A172 (cell line): Measurements from ENCODE around the gene CACFD1. TPM values are rescaled to one million over a fixed set of nuclear protein-coding genes. Genes with fewer than 3 reads are reported as not detected.

Experiments used
- DNase-seq: peaks from one replicate; pipeline ENCODE4 v3.0.0-alpha.2; 2015; ENCODE audit warnings: low spot score
- total RNA-seq: library from RNA; depleted of rRNA; stranded (reverse); fragments of >200 nt; shearing (Covaris generic); gene quantifications from 2 replicates; pipeline ENCODE4 v1.2.3, GENCODE V29; 2014; rRNA removed

The CACFD1 gene
- total RNA-seq, 1 experiment from 2014 or later, result 8.8 TPM

- DNase-seq, result no peak
These were observed 57.9 kb downstream of the CACFD1 start for GRCh38 chr9:133517711-133518110.

- no peak for DNase-seq
These were observed 58.4 kb downstream of the CACFD1 start for GRCh38 chr9:133518200-133518599.

GRCh38 chr9:133518706-133519449 lies 59.1 kb downstream of the CACFD1 start:
- DNase-seq, result no peak

GRCh38 chr9:133519693-133520092 lies 59.9 kb downstream of the CACFD1 start:
- no peak for DNase-seq

GRCh38 chr9:133520121-133520835 lies 60.5 kb downstream of the CACFD1 start:
- DNase-seq, result no peak

Other genes starting within 250 kb of the CACFD1 start
- not detected in 2 replicates for gene ABO, start 184.8 kb upstream of the CACFD1 start, total RNA-seq
- 11.4 and 19.5 TPM in 2 replicates for gene SURF6, start 123.8 kb upstream of the CACFD1 start, total RNA-seq
- 17.9 and 30.0 TPM in 2 replicates for gene MED22, start 111.8 kb upstream of the CACFD1 start, total RNA-seq
- 2,228 and 2,364 TPM in 2 replicates for gene RPL7A, start 111.8 kb upstream of the CACFD1 start, total RNA-seq
- gene SURF1, start 103.5 kb upstream of the CACFD1 start, total RNA-seq, result 74.4 and 75.2 TPM in 2 replicates
- gene SURF2, start 103.4 kb upstream of the CACFD1 start, total RNA-seq, result 26.3 and 43.1 TPM in 2 replicates
- 391 and 428 TPM in 2 replicates for gene SURF4, start 83.9 kb upstream of the CACFD1 start, total RNA-seq
- 0.91 and 1.4 TPM in 2 replicates for gene STKLD1, start 83.6 kb upstream of the CACFD1 start, total RNA-seq
- gene REXO4, start 42.0 kb upstream of the CACFD1 start, total RNA-seq, result 24.8 and 28.3 TPM in 2 replicates
- 0.43 and 1.6 TPM in 2 replicates for gene ADAMTS13, start 37.6 kb upstream of the CACFD1 start, total RNA-seq
- 30.8 and 42.1 TPM in 2 replicates for gene SLC2A6, start 19.1 kb downstream of the CACFD1 start, total RNA-seq
- gene MYMK, start 65.0 kb downstream of the CACFD1 start, total RNA-seq, result not detected in 2 replicates
- 0.12 and 0.16 TPM in 2 replicates for gene ADAMTSL2, start 74.7 kb downstream of the CACFD1 start, total RNA-seq
- gene FAM163B, start 149.4 kb downstream of the CACFD1 start, total RNA-seq, result not detected in 2 replicates
- 0.02 TPM in 1 of 2 replicates, not detected in the other for gene DBH, start 176.4 kb downstream of the CACFD1 start, total RNA-seq